A549 (cell line): ENCODE data around the gene OPCML. TPM values are rescaled to one million over a fixed set of nuclear protein-coding genes. Genes with fewer than 3 reads are reported as not detected.

Experiments used
- ATAC-seq, 2 experiments: fragments of 200-7000 bp in 1 of 2; fragments of >200 bp in 1 of 2; cut with Nextera tagmentation in 1 of 2; cut with Tn5 transposase in 1 of 2; 3 replicates each; pipeline versions ENCODE4 v1.8.0 to v1.9.1; 2018 to 2020; ENCODE audit warnings: mild to moderate bottlenecking in 1 of 2, moderate library complexity in 1 of 2
- CTCF ChIA-PET: fragments of 300-600 bp; sonication (Branson Sonifier 250); formaldehyde crosslinking; extraction: SDS; loops from one replicate; lab custom pipeline; 2021; ENCODE audit warnings: antibody characterized with exemption, inconsistent platforms; lab: Yijun Ruan, JAX
- POLR2A ChIA-PET: fragments of 350-600 bp; formaldehyde crosslinking; extraction: SDS; loops from one replicate; lab custom pipeline; 2021; ENCODE audit warnings: antibody characterized with exemption, inconsistent platforms; lab: Yijun Ruan, JAX
- DNase-seq, 2 experiments: peaks; one replicate each; pipeline versions ENCODE4 v3.0.0 to v3.0.0-alpha.2; 2011 to 2016; ENCODE audit warnings: low read depth in 1 of 2, low spot score in 1 of 2
- FAIRE-seq: peaks from 2 replicates; lab custom pipeline; 2011; peaks lifted over from hg19 to GRCh38; lab: Jason Lieb, UNC
- H3K27ac ChIP-seq, 2 experiments: fragments of >200 bp; sonication (Bioruptor Twin); formaldehyde crosslinking; 3 replicates each; pipeline ENCODE4 v1.5.1; 2016 to 2017
- H3K4me1 ChIP-seq: fragments of >200 bp; sonication (Bioruptor Twin); formaldehyde crosslinking; 3 replicates; pipeline ENCODE4 v1.6.1; 2016
- H3K4me2 ChIP-seq: fragments of >200 bp; sonication (Bioruptor Twin); formaldehyde crosslinking; 3 replicates; pipeline ENCODE4 v1.6.1; 2016
- H3K4me3 ChIP-seq: fragments of >200 bp; sonication (Bioruptor Twin); formaldehyde crosslinking; 3 replicates; pipeline ENCODE4 v1.5.1; 2016
- H3K9me3 ChIP-seq: fragments of >200 bp; sonication (Bioruptor Twin); formaldehyde crosslinking; 3 replicates; pipeline ENCODE4 v1.6.1; 2016
- ATOH8 ChIP-seq: fragments of 250-450 bp; sonication (Bioruptor Pico); IDR thresholded peaks from 2 replicates; pipeline ENCODE4 v1.5.0; 2020; ENCODE audit warnings: low read depth, mild to moderate bottlenecking, moderate library complexity
- CBX2 ChIP-seq: fragments of 200-600 bp; sonication (generic); IDR thresholded peaks from 2 replicates; pipeline ENCODE4 v1.6.1; 2016; ENCODE audit warnings: low read depth, mild to moderate bottlenecking, borderline replicate concordance
- CTCF ChIP-seq: fragments of >200 bp; sonication (Bioruptor Twin); formaldehyde crosslinking; IDR thresholded peaks from 3 replicates; pipeline ENCODE4 v1.5.1; 2016
- E2F6 ChIP-seq: IDR thresholded peaks from 2 replicates; pipeline ENCODE4 v1.6.1; 2012; ENCODE audit warnings: low read depth, borderline replicate concordance
- EHMT2 ChIP-seq: fragments of 200-600 bp; sonication (generic); IDR thresholded peaks from 2 replicates; pipeline ENCODE4 v1.6.1; 2016; ENCODE audit warnings: antibody characterized with exemption, low read depth, mild to moderate bottlenecking, moderate library complexity
- HES2 ChIP-seq: fragments of >200 bp; sonication (Bioruptor Twin); formaldehyde crosslinking; IDR thresholded peaks from 2 replicates; pipeline ENCODE4 v1.6.1; 2016
- HOXA7 ChIP-seq: fragments of 250-450 bp; sonication (Bioruptor Pico); IDR thresholded peaks from 2 replicates; pipeline ENCODE4 v1.5.0; 2020; ENCODE audit warnings: mild to moderate bottlenecking, moderate library complexity
- HOXB5 ChIP-seq: fragments of 250-450 bp; sonication (Bioruptor Pico); IDR thresholded peaks from 2 replicates; pipeline ENCODE4 v1.5.0; 2020; ENCODE audit warnings: mild to moderate bottlenecking, moderate library complexity
- JUN ChIP-seq, 2 experiments: fragments of >200 bp; sonication (Bioruptor Twin); formaldehyde crosslinking; IDR thresholded peaks; 2 replicates in 1 of 2; 3 replicates in 1 of 2; pipeline ENCODE4 v1.6.1; 2016 to 2017
- KDM1A ChIP-seq: fragments of 200-600 bp; sonication (generic); IDR thresholded peaks from 2 replicates; pipeline ENCODE4 v1.6.1; 2016; ENCODE audit warnings: low read depth, mild to moderate bottlenecking
- MAFK ChIP-seq: fragments of 450-650 bp; IDR thresholded peaks from 2 replicates; pipeline ENCODE4 v1.6.1; 2014; ENCODE audit not compliant: partially characterized antibody
- NPAS2 ChIP-seq: fragments of 250-450 bp; sonication (Bioruptor Pico); IDR thresholded peaks from 2 replicates; pipeline ENCODE4 v1.8.0; 2022; ENCODE audit warnings: mild to moderate bottlenecking, moderate library complexity, borderline replicate concordance
- NR3C1 ChIP-seq: fragments of >200 bp; sonication (Bioruptor Twin); formaldehyde crosslinking; IDR thresholded peaks from 3 replicates; pipeline ENCODE4 v1.6.1; 2017
- PBX3 ChIP-seq: IDR thresholded peaks from 2 replicates; pipeline ENCODE4 v1.6.1; 2012
- PHF8 ChIP-seq: fragments of 200-600 bp; sonication (generic); IDR thresholded peaks from 2 replicates; pipeline ENCODE4 v1.6.1; 2016; ENCODE audit warnings: low read depth, mild to moderate bottlenecking, antibody characterized with exemption, moderate library complexity, borderline replicate concordance
- POLR2AphosphoS2 ChIP-seq: conservative IDR thresholded peaks from 2 replicates; pipeline ENCODE4 v1.6.1; 2012; ENCODE audit warnings: low read length, improper control_type of control experiment, inconsistent platforms
- RCOR1 ChIP-seq: fragments of 150-350 bp; IDR thresholded peaks from 2 replicates; pipeline ENCODE4 v1.6.1; 2014; ENCODE audit warnings: antibody characterized with exemption, low read length, low read depth
- RFX5 ChIP-seq: fragments of 450-650 bp; IDR thresholded peaks from 2 replicates; pipeline ENCODE4 v1.7.1; 2014; ENCODE audit warnings: antibody characterized with exemption, mild to moderate bottlenecking, moderate library complexity
- TFCP2L1 ChIP-seq: fragments of 250-450 bp; sonication (Bioruptor Pico); IDR thresholded peaks from 2 replicates; pipeline ENCODE4 v1.5.0; 2021; ENCODE audit warnings: mild to moderate bottlenecking
- TP53 ChIP-seq: fragments of 250-450 bp; sonication (Bioruptor Pico); IDR thresholded peaks from 2 replicates; pipeline ENCODE4 v1.5.0; 2021; ENCODE audit warnings: mild to moderate bottlenecking, moderate library complexity
- ZSCAN20 ChIP-seq: fragments of 250-450 bp; sonication (Bioruptor Pico); IDR thresholded peaks from 2 replicates; pipeline ENCODE4 v1.8.0; 2022; ENCODE audit warnings: mild to moderate bottlenecking, moderate library complexity
- WGBS: methylation state at CpG from one replicate; pipeline ENCODE4 v1.1.6; 2017; ENCODE audit errors: missing lambda C conversion rate; 5-methylcytosine and 5-hydroxymethylcytosine counted together
- polyA plus RNA-seq, 4 experiments: library from polyadenylated mRNA; depleted of rRNA in 3 of 4; stranded (reverse); fragments of >200 nt; fragmentation: RNase III in 1 of 4; extraction: RNeasy Plus Mini Kit Qiagen cat#74134 plus additional on column Dnase treatment in 1 of 4; gene quantifications; 2 replicates in 3 of 4; 3 replicates in 1 of 4; pipeline ENCODE4 v1.2.3, GENCODE V29; 2011 to 2017

Gene OPCML
- polyA plus RNA-seq, 2 of the 4 experiments (the other 2 are of a cell fraction), result not detected

GRCh38 chr11:132821499-132821898 lies 710.8 kb downstream of the OPCML start:
- H3K4me2 ChIP-seq, result no peak overlapping the region
- H3K4me3 ChIP-seq, result no peak overlapping the region
- DNase-seq, result no peak
- TF ChIP-seq ZSCAN20 (CRISPR knock-in tag) (no peak), E2F6 (no peak), HOXB5 (CRISPR knock-in tag) (no peak), POLR2AphosphoS2 (no peak), MAFK (no peak)
- TF ChIP-seq, all 56 proteins: peak for 0
- H3K4me1 ChIP-seq, result no peaks in the 10 kb centered on the region
- ATAC-seq (no peak), FAIRE-seq (no peak)
- no peaks in the 10 kb centered on the region for H3K9me3 ChIP-seq
- 10% methylated on average over 4 of the region's 4 CpGs for WGBS
- ChIA-PET POLR2A (no interaction called here), CTCF (no interaction called here)
- H3K27ac ChIP-seq, result no peak overlapping the region

- ATAC-seq (no peak), DNase-seq (no peak)
- CTCF ChIA-PET, result no interaction called here
These were observed 711.3 kb downstream of the OPCML start for GRCh38 chr11:132821014-132821413.

More at GRCh38 chr11:132821014-132821413, 711.3 kb downstream of the OPCML start:
- WGBS, result no CpG with 5 or more reads among the region's 1 CpG
- H3K27ac ChIP-seq, result no peak overlapping the region
- H3K9me3 ChIP-seq, result no peaks in the 10 kb centered on the region
- POLR2A ChIA-PET, result no interaction called here
- H3K4me1 ChIP-seq, result no peaks in the 10 kb centered on the region
- no peak overlapping the region for H3K4me3 ChIP-seq
- TF ChIP-seq RFX5, result no peak
- TF ChIP-seq NPAS2 (CRISPR knock-in tag), result no peak
- no peak for TF ChIP-seq TP53 (CRISPR knock-in tag)
- no peak for TF ChIP-seq CBX2
- no peak for TF ChIP-seq HOXA7 (CRISPR knock-in tag)
- no peak for TF ChIP-seq PBX3
- TF ChIP-seq RCOR1, result no peak
- no peak for TF ChIP-seq PHF8
- TF ChIP-seq JUN (IDR thresholded peaks at IDR 0.05), result no peak
- TF ChIP-seq NR3C1, result no peak
- no peak for TF ChIP-seq KDM1A
- TF ChIP-seq EHMT2, result no peak
- TF ChIP-seq ATOH8 (CRISPR knock-in tag), result no peak
- TF ChIP-seq HES2, result no peak
- TF ChIP-seq CTCF, result no peak
- TF ChIP-seq TFCP2L1 (CRISPR knock-in tag), result no peak
- no peak for FAIRE-seq
- no peak overlapping the region for H3K4me2 ChIP-seq
